Esophagus squamous epithelium (tissue), 4 donors: ENCODE results near the gene LITAF.

ENCODE experiments used
- CTCF ChIP-seq, 6 experiments: fragments of 450-650 bp in 4 of 6; fragments of 200-600 bp in 2 of 6; sonication (generic) in 2 of 6; IDR thresholded peaks; one replicate each; pipeline ENCODE4 v1.5.1; 2016 to 2019; ENCODE audit warnings: antibody characterized with exemption in 6 of 6, mild to moderate bottlenecking in 4 of 6, moderate library complexity in 4 of 6
- POLR2A ChIP-seq, 4 donors: fragments of 450-650 bp; IDR thresholded peaks; one replicate each; pipeline ENCODE4 v1.6.1; 2017; ENCODE audit warnings: antibody characterized with exemption in 4 of 4, mild to moderate bottlenecking in 4 of 4, moderate library complexity in 3 of 4

- TF ChIP-seq CTCF (IDR thresholded peaks at IDR 0.05) (no peak), POLR2A (IDR thresholded peaks at IDR 0.05) (no peak)
Measured at GRCh38 chr16:11550791-11551498, 35.8 kb downstream of the LITAF start.
